ENCODE results near the gene ADARB1. TPM values are rescaled to one million over a fixed set of nuclear protein-coding genes. Genes with fewer than 3 reads are reported as not detected.

ADARB1 gene
- total RNA-seq, 1 donor from 2014 or later = 5.1 TPM

GRCh38 chr21:45264146-45264911 is 189.9 kb downstream of the ADARB1 start:
- Histone ChIP-seq H3K27me3 (no peaks in the 10 kb centered on the region), H3K36me3 (no peaks in the 10 kb centered on the region), H3F3A (ENCODE audit: low read depth) (peaks cover 6% of the 10 kb centered on the region), H3K4me1 (no peaks in the 10 kb centered on the region), H2AFZ (replicated peaks) (no peak overlapping the region), H3K27ac (no peak overlapping the region), H3K9ac (no peak overlapping the region), H3K79me2 (ENCODE audit: low read depth) (no peaks in the 10 kb centered on the region), H3K9me3 (ENCODE audit: low read depth) (no peaks in the 10 kb centered on the region), H3K4me3 (no peak overlapping the region), H4K20me1 (ENCODE audit: low read depth) (no peaks in the 10 kb centered on the region), H3K4me2 (no peak overlapping the region)
- TF ChIP-seq EZH2phosphoT487 (IDR thresholded peaks at IDR 0.05) (no peak), EZH2 (IDR thresholded peaks at IDR 0.05) (no peak), CTCF (IDR thresholded peaks at IDR 0.05) (no peak)
- Mint-ChIP-seq H3K4me3 (no peak overlapping the region), H3K27me3 (ENCODE audit: insufficient read depth, low read depth) (peaks cover 3% of the 10 kb centered on the region), H3K27ac (no peak overlapping the region), H3K9me3 (no peaks in the 10 kb centered on the region), H3K4me1 (no peaks in the 10 kb centered on the region), H3K36me3 (peaks cover 29% of the 10 kb centered on the region)
- no peak for DNase-seq (ENCODE audit: low spot score)

GRCh38 chr21:45264912-45265515 is 190.6 kb downstream of the ADARB1 start:
- DNase-seq (ENCODE audit: low spot score) = no peak
- Histone ChIP-seq H3K4me1 (no peaks in the 10 kb centered on the region), H3K4me3 (no peak overlapping the region), H4K20me1 (ENCODE audit: low read depth) (no peaks in the 10 kb centered on the region), H3K9ac (no peak overlapping the region), H3K27me3 (no peaks in the 10 kb centered on the region), H3F3A (ENCODE audit: low read depth) (peaks cover 9% of the 10 kb centered on the region), H2AFZ (replicated peaks) (no peak overlapping the region), H3K9me3 (ENCODE audit: low read depth) (no peaks in the 10 kb centered on the region), H3K36me3 (peaks cover 5% of the 10 kb centered on the region), H3K79me2 (ENCODE audit: low read depth) (peaks cover 3% of the 10 kb centered on the region), H3K27ac (no peak overlapping the region), H3K4me2 (no peak overlapping the region)
- H3K4me1 Mint-ChIP-seq = no peaks in the 10 kb centered on the region
- H3K27me3 Mint-ChIP-seq (ENCODE audit: insufficient read depth, low read depth) = peaks cover 5% of the 10 kb centered on the region
- H3K9me3 Mint-ChIP-seq = peaks cover 2% of the 10 kb centered on the region
- H3K36me3 Mint-ChIP-seq = peaks cover 32% of the 10 kb centered on the region
- no peak for TF ChIP-seq EZH2 (IDR thresholded peaks at IDR 0.05)
- no peak overlapping the region for H3K4me3 Mint-ChIP-seq
- H3K27ac Mint-ChIP-seq = no peak overlapping the region

- TF ChIP-seq EZH2phosphoT487 (IDR thresholded peaks at IDR 0.05) = no peak
- TF ChIP-seq CTCF (IDR thresholded peaks at IDR 0.05) = no peak
- TF ChIP-seq EZH2 (IDR thresholded peaks at IDR 0.05) = no peak
- no peak overlapping the region for H3K4me2 ChIP-seq
- H3K27ac ChIP-seq = no peak overlapping the region
- no peaks in the 10 kb centered on the region for H4K20me1 ChIP-seq (ENCODE audit: low read depth)
- H3K4me3 Mint-ChIP-seq = no peak overlapping the region
- H3K4me1 ChIP-seq = no peaks in the 10 kb centered on the region
- H3K9ac ChIP-seq = no peak overlapping the region
- H3K27me3 ChIP-seq = no peaks in the 10 kb centered on the region
- no peaks in the 10 kb centered on the region for H3K4me1 Mint-ChIP-seq
- peaks cover 10% of the 10 kb centered on the region for H3K79me2 ChIP-seq (ENCODE audit: low read depth)
- peaks cover 11% of the 10 kb centered on the region for H3F3A ChIP-seq (ENCODE audit: low read depth)
- peaks cover 32% of the 10 kb centered on the region for H3K36me3 Mint-ChIP-seq
- H3K27me3 Mint-ChIP-seq (ENCODE audit: insufficient read depth, low read depth) = peaks cover 5% of the 10 kb centered on the region
- no peaks in the 10 kb centered on the region for H3K9me3 ChIP-seq (ENCODE audit: low read depth)
- no peak overlapping the region for H3K4me3 ChIP-seq
- DNase-seq (ENCODE audit: low spot score) = no peak
- no peak overlapping the region for H2AFZ ChIP-seq (replicated peaks)
- H3K36me3 ChIP-seq = peaks cover 11% of the 10 kb centered on the region
- H3K27ac Mint-ChIP-seq = no peak overlapping the region
- peaks cover 6% of the 10 kb centered on the region for H3K9me3 Mint-ChIP-seq
Measured at GRCh38 chr21:45265721-45266517, 191.5 kb downstream of the ADARB1 start.
